ENCODE data around the gene BCL3. TPM values are rescaled to one million over a fixed set of nuclear protein-coding genes. Genes with fewer than 3 reads are reported as not detected.

The BCL3 gene
- total RNA-seq, 6 experiments from 2014 or later, result 12.9 to 20.1 (median 16.7) TPM

DNA sequence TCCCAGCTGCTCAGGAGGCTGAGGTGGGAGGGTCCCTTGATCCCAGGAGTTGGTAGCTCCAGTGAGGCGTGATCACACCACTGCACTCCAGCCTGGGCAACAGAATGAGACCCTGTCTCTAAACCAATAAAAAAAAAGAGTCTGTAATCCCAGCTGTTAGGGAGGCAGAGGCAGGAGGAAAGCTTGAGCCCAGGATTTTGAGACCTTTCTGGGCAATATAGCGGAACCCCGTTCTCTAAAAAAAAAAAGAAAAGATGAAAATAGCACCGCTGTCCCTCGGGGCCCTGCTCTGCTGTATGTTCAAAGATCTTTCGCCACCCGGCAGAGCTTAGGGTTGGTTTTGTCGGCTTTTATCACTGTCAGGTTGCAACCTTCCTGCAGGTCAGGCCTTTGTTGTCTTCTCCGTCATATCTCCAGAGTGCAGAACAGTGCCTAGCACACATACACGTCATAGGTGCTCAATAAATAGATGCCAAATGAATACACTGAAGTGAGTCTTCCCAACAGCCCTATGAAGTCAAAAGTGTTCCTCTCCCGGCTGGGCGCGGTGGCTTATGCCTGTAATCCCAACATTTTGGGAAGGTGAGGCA lies 47.0 kb downstream of the BCL3 start:
- H3K9me3 Mint-ChIP-seq, result no peaks in the 10 kb centered on the region
- no peak overlapping the region for H3K27ac Mint-ChIP-seq

DNA sequence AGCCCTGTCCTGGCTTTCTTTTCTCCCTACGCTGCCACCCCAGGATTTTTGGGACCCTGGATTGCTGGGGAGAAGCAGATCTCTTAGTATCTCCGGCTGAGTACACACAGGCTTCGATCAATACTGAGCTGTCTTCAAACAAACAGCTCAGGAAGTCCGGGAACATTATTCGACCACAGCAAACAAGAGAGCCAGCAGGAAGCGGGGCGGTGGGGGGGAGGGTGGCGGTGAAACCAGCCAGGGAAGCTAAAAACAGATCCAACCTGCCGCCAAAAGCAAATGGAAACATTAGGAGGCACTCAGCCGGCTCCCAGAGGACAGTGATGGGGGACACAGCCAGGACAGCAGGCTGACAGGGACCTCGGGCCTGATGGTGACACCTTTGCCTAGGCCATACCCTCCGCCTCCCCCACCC lies 48.2 kb downstream of the BCL3 start:
- Mint-ChIP-seq H3K27ac (no peak overlapping the region; the same call in 1 of the 2 replicates), H3K27me3 (ENCODE audit: insufficient read depth) (peaks cover 8% of the 10 kb centered on the region; the same call in 1 of the 2 replicates)
- no peak for DNase-seq

More for the DNA sequence above, 47.0 kb downstream of the BCL3 start:
- Mint-ChIP-seq H3K27me3 (ENCODE audit: insufficient read depth) (peaks cover 8% of the 10 kb centered on the region; the same call in 1 of the 2 replicates), H3K36me3 (ENCODE audit: low read depth) (no peaks in the 10 kb centered on the region), H3K4me3 (no peak overlapping the region), H3K4me1 (ENCODE audit: low read depth) (peaks cover 12% of the 10 kb centered on the region)
- TF ChIP-seq, protein P1, sequence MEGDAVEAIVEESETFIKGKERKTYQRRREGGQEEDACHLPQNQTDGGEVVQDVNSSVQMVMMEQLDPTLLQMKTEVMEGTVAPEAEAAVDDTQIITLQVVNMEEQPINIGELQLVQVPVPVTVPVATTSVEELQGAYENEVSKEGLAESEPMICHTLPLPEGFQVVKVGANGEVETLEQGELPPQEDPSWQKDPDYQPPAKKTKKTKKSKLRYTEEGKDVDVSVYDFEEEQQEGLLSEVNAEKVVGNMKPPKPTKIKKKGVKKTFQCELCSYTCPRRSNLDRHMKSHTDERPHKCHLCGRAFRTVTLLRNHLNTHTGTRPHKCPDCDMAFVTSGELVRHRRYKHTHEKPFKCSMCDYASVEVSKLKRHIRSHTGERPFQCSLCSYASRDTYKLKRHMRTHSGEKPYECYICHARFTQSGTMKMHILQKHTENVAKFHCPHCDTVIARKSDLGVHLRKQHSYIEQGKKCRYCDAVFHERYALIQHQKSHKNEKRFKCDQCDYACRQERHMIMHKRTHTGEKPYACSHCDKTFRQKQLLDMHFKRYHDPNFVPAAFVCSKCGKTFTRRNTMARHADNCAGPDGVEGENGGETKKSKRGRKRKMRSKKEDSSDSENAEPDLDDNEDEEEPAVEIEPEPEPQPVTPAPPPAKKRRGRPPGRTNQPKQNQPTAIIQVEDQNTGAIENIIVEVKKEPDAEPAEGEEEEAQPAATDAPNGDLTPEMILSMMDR (IDR thresholded peaks at IDR 0.05), result no peak
- DNase-seq, result no peak

DNA sequence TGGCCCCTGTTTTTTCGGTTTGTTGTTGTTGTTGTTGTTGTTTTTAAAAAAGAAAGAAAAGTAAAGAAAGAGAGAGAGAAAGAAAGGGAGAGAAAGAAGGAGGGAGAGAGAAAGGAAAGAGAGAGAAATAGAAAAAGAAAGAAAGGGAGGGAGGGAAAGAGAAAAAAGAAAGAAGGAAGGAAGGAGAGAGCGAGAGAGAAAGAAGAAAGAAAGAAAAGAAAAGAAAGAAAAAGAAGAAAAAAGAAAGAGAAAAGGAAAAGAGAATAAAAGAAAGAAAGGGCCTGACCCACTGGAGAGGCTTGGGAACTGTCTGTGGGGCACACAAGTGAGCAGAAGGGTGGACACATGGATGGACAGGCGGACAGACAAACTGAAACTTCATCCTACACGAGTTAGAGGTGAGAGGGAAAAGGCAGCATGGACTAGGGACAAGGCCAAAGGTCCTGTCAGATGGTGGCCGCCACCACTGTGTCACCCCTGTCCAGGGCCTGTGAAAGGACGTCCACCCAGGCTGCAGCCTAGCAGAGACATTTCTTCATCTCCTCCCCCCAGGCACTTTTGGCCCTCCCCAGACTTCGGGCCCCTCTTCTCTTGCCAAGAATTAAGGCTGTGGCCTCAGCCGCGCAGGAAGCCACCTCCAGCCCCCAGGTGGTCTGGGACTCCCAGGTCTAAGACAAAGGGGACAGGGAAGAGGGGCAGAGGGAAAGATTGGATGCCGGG lies 51.3 kb downstream of the BCL3 start:
- no peak for DNase-seq
- H3K27me3 Mint-ChIP-seq (ENCODE audit: insufficient read depth), result peaks cover 4% of the 10 kb centered on the region; the same call in 1 of the 2 replicates
- peak overlapping the region; percentile 6; the same call in 1 of the 2 replicates for H3K27ac Mint-ChIP-seq
- TF ChIP-seq, protein P1 (IDR thresholded peaks at IDR 0.05), result no peak
- peaks cover 12% of the 10 kb centered on the region for H3K4me1 Mint-ChIP-seq (ENCODE audit: low read depth)
- H3K36me3 Mint-ChIP-seq (ENCODE audit: low read depth), result no peaks in the 10 kb centered on the region
- H3K9me3 Mint-ChIP-seq, result no peaks in the 10 kb centered on the region
- H3K4me3 Mint-ChIP-seq, result no peak overlapping the region

More for the DNA sequence above, 48.2 kb downstream of the BCL3 start:
- H3K36me3 Mint-ChIP-seq (ENCODE audit: low read depth), result no peaks in the 10 kb centered on the region
- H3K4me1 Mint-ChIP-seq (ENCODE audit: low read depth), result peaks cover 12% of the 10 kb centered on the region
- H3K9me3 Mint-ChIP-seq, result no peaks in the 10 kb centered on the region
- TF ChIP-seq, protein P1 (IDR thresholded peaks at IDR 0.05), result no peak
- H3K4me3 Mint-ChIP-seq, result no peak overlapping the region

DNA sequence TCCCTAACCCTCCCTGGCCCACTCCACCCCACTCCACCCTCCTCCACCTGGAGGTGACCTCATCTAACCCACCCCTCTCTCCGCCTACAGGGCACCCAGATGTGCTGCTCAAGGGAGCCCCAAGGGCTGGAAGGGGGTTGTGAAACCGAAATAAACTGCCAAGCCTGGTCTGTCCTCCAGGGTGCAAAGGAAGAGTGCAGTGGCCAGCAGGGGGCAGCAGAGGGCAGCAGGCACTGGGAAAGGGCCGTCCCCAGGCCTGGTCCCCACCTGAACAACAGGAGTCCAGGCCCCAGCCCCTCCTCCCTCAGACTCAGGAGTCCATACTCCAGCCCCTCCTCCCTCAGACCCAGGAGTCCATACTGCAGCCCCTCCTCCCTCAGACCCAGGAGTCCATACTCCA lies 52.0 kb downstream of the BCL3 start:
- peak; percentile 70 for DNase-seq
- no peak overlapping the region for H3K27ac Mint-ChIP-seq
- TF ChIP-seq, protein P1 (IDR thresholded peaks at IDR 0.05), result peak; percentile 90
- H3K4me1 Mint-ChIP-seq (ENCODE audit: low read depth), result peaks cover 12% of the 10 kb centered on the region
- no peaks in the 10 kb centered on the region for H3K36me3 Mint-ChIP-seq (ENCODE audit: low read depth)
- peaks cover 8% of the 10 kb centered on the region; the same call in 1 of the 2 replicates for H3K27me3 Mint-ChIP-seq (ENCODE audit: insufficient read depth)
- H3K9me3 Mint-ChIP-seq, result no peaks in the 10 kb centered on the region
- H3K4me3 Mint-ChIP-seq, result no peak overlapping the region

DNA sequence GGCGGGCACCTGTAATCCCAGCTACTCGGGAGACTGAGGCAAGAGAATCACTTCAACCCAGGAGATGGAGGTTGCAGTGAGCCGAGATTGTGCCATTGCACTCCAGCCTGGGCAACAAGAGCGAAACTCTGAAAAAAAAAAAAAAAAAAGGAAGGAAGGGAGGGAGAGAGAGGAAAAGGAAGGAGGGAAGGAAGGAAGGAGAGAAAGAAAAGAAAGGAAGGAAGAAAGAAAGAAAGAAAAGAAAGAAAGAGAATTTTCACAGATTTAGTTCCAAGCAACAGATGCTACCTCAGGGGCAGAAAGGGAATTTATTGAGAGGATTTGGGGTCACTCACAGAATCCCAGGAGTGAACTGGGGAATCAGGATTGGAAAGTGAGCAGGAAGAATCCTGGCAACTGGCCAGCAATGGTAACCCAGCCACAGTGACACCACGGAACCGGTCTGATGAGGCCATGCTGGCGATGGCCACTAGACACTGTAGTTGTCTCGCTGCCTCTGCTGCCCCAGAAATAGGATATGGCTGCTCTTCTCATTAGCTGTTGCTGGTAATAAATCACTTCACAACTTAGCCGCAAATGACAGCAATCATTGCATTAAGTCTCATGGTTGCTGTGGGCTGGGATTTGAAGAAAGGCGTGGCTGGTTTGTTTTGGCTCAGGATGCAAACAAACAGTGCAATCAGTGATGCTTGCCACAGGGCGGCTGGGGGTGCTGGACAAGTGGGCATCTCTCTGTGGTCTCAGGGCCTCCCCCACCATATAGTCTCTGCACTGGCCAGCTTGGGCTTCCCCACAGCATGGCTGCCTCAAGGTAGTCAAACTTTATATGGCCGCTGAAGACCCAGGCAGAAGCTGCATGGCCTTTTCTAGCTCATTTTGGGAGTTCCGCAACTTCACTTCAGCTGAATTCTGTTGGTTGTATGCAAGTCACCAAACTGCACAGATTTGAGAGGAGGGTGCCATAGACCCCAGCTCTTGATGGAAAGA lies 55.2 kb downstream of the BCL3 start:
- DNase-seq, result no peak
- Mint-ChIP-seq H3K4me3 (no peak overlapping the region), H3K27ac (no peak overlapping the region), H3K36me3 (ENCODE audit: low read depth) (no peaks in the 10 kb centered on the region), H3K4me1 (ENCODE audit: low read depth) (peaks cover 10% of the 10 kb centered on the region), H3K9me3 (no peaks in the 10 kb centered on the region), H3K27me3 (ENCODE audit: insufficient read depth) (peaks cover 12% of the 10 kb centered on the region)
- TF ChIP-seq, protein P1 (IDR thresholded peaks at IDR 0.05), result no peak
